ENCODE results near the gene PLXNA1. TPM values are rescaled to one million over a fixed set of nuclear protein-coding genes. Genes with fewer than 3 reads are reported as not detected.

PLXNA1 gene
- total RNA-seq, 2 donors from 2014 or later = 17.0 to 49.5 TPM

GRCh38 chr3:126989316-126990023 lies 6.6 kb downstream of the PLXNA1 start:
- H3K4me1 ChIP-seq (replicated peaks) = peaks cover 6% of the 10 kb centered on the region
- TF ChIP-seq POLR2A (IDR thresholded peaks at IDR 0.05) (no peak), CTCF (IDR thresholded peaks at IDR 0.05) (no peak), POLR2AphosphoS5 (IDR thresholded peaks at IDR 0.05) (no peak)
- no peak overlapping the region for H3K27ac ChIP-seq
- no peak overlapping the region for H3K4me3 ChIP-seq
- intact Hi-C loops (cut with DNase I) = loop anchor here (10.0 kb wide), 1 partner anchor 555 kb away; no protein-coding TSS in a partner anchor
- H3K9me3 ChIP-seq = no peaks in the 10 kb centered on the region
- WGBS = 95% methylated on average over 29 of the region's 36 CpGs
- no peaks in the 10 kb centered on the region for H3K27me3 ChIP-seq (replicated peaks; ENCODE audit: insufficient read depth)
- no peaks in the 10 kb centered on the region for H3K36me3 ChIP-seq
- no peak for DNase-seq (ENCODE audit: low spot score)

GRCh38 chr3:126990024-126990700 lies 7.2 kb downstream of the PLXNA1 start:
- intact Hi-C loops (cut with DNase I) = no loop called here
- peaks cover 11% of the 10 kb centered on the region for H3K4me1 ChIP-seq (replicated peaks)
- TF ChIP-seq POLR2A (IDR thresholded peaks at IDR 0.05) (no peak), CTCF (IDR thresholded peaks at IDR 0.05) (no peak), POLR2AphosphoS5 (IDR thresholded peaks at IDR 0.05) (no peak)
- no peaks in the 10 kb centered on the region for H3K36me3 ChIP-seq
- DNase-seq (ENCODE audit: low spot score) = no peak
- 92% methylated on average over 10 of the region's 10 CpGs for WGBS
- H3K9me3 ChIP-seq = no peaks in the 10 kb centered on the region
- H3K27me3 ChIP-seq (replicated peaks; ENCODE audit: insufficient read depth) = no peaks in the 10 kb centered on the region
- no peak overlapping the region for H3K4me3 ChIP-seq
- H3K27ac ChIP-seq = no peak overlapping the region

- no peaks in the 10 kb centered on the region for H3K27me3 ChIP-seq (replicated peaks; ENCODE audit: insufficient read depth)
- DNase-seq (ENCODE audit: low spot score) = no peak
- intact Hi-C loops (cut with DNase I) = no loop called here
- no peak overlapping the region for H3K27ac ChIP-seq
- H3K9me3 ChIP-seq = no peaks in the 10 kb centered on the region
- H3K4me3 ChIP-seq = no peak overlapping the region
- WGBS = 88% methylated on average over 5 of the region's 5 CpGs
- H3K4me1 ChIP-seq (replicated peaks) = peaks cover 13% of the 10 kb centered on the region
- TF ChIP-seq POLR2AphosphoS5 (IDR thresholded peaks at IDR 0.05) = no peak
- no peak for TF ChIP-seq CTCF (IDR thresholded peaks at IDR 0.05)
- no peak for TF ChIP-seq POLR2A (IDR thresholded peaks at IDR 0.05)
- no peaks in the 10 kb centered on the region for H3K36me3 ChIP-seq
Measured at GRCh38 chr3:126990890-126991289, 8.0 kb downstream of the PLXNA1 start.

GRCh38 chr3:126991366-126992200 lies 8.7 kb downstream of the PLXNA1 start:
- DNase-seq (ENCODE audit: low spot score) = no peak
- Histone ChIP-seq H3K9me3 (no peaks in the 10 kb centered on the region), H3K27me3 (replicated peaks; ENCODE audit: insufficient read depth) (no peaks in the 10 kb centered on the region), H3K27ac (no peak overlapping the region), H3K4me1 (replicated peaks) (peaks cover 13% of the 10 kb centered on the region), H3K4me3 (no peak overlapping the region), H3K36me3 (no peaks in the 10 kb centered on the region)
- TF ChIP-seq CTCF (IDR thresholded peaks at IDR 0.05) (no peak), POLR2AphosphoS5 (IDR thresholded peaks at IDR 0.05) (no peak), POLR2A (IDR thresholded peaks at IDR 0.05) (no peak)
- WGBS = 90% methylated on average over 22 of the region's 24 CpGs
- intact Hi-C loops (cut with DNase I) = no loop called here

All from prostate gland (tissue), 2 donors.